Lung (tissue), 12 donors: ENCODE results near the gene YTHDF1. TPM values are rescaled to one million over a fixed set of nuclear protein-coding genes. Genes with fewer than 3 reads are reported as not detected.

Experiments used
- ATAC-seq: fragments of 200-7000 bp; cut with Tn5 transposase; one replicate; pipeline ENCODE4 v1.9.1; 2020; ENCODE audit warnings: moderate number of reproducible peaks; ENCODE audit not compliant: insufficient read depth, low FRiP score
- DNase-seq, 3 donors: peaks; one replicate each; pipeline ENCODE4 v3.0.0-alpha.2; 2013 to 2017
- H3K27ac ChIP-seq, 2 donors: one replicate each; pipeline ENCODE4 v1.5.1; 2013; ENCODE audit warnings: mild to moderate bottlenecking in 2 of 2, moderate library complexity in 2 of 2, control low read depth in 1 of 2, inconsistent platforms in 1 of 2, low read depth in 1 of 2, low read length in 1 of 2
- H3K27me3 ChIP-seq, 3 donors: one replicate each; pipeline ENCODE4 v1.5.1; 2013; ENCODE audit warnings: low read length in 2 of 3; ENCODE audit not compliant: control insufficient read depth in 3 of 3, insufficient read depth in 3 of 3
- H3K36me3 ChIP-seq, 4 donors: one replicate each; pipeline ENCODE4 v1.5.1; 2013; ENCODE audit warnings: low read length in 4 of 4, mild to moderate bottlenecking in 1 of 4, moderate library complexity in 1 of 4; ENCODE audit not compliant: control insufficient read depth in 4 of 4, insufficient read depth in 4 of 4
- H3K4me1 ChIP-seq, 5 donors: one replicate each; pipeline ENCODE4 v1.5.1; 2013; ENCODE audit warnings: low read length in 5 of 5, mild to moderate bottlenecking in 2 of 5, moderate library complexity in 1 of 5; ENCODE audit not compliant: control insufficient read depth in 5 of 5, insufficient read depth in 5 of 5
- H3K4me3 ChIP-seq: one replicate; pipeline ENCODE4 v1.5.1; 2013; ENCODE audit warnings: mild to moderate bottlenecking, control low read depth, moderate library complexity
- H3K9ac ChIP-seq, 2 donors: one replicate each; pipeline ENCODE4 v1.5.1; 2013; ENCODE audit warnings: low read length in 2 of 2, control low read depth in 1 of 2; ENCODE audit not compliant: insufficient read depth in 1 of 2
- H3K9me3 ChIP-seq, 4 donors: one replicate each; pipeline ENCODE4 v1.5.1; 2013; ENCODE audit warnings: low read length in 3 of 4, mild to moderate bottlenecking in 1 of 4, moderate library complexity in 1 of 4; ENCODE audit not compliant: control insufficient read depth in 4 of 4, insufficient read depth in 3 of 4
- CTCF ChIP-seq: IDR thresholded peaks from 2 replicates; pipeline ENCODE4 v1.5.1; 2012; ENCODE audit warnings: mild to moderate bottlenecking; ENCODE audit errors: control extremely low read depth, extremely low read depth
- WGBS, 2 donors: extraction: QIAGEN DNeasy Blood & Tissue Kit; methylation state at CpG; one replicate each; pipeline ENCODE4 v1.1.7; 2013; 5-methylcytosine and 5-hydroxymethylcytosine counted together
- polyA plus RNA-seq, 2 donors: library from polyadenylated mRNA; stranded (reverse); fragments of 200-250 nt; gene quantifications; one replicate each; pipeline ENCODE4 v1.2.1, GENCODE V29; 2013
- total RNA-seq, 2 donors: library from RNA; depleted of rRNA in 1 of 2; stranded (reverse); fragments of >200 nt in 1 of 2; gene quantifications; one replicate each; pipeline ENCODE4 v1.2.1, GENCODE V29; 2014 to 2021
- donor health status: control.
- donor health status: control.
- donor health status: Bipolar disorder and iron deficiency.
- donor health status: healthy.
- donor health status: DM: yes; HTN: yes; CAD: no.

Gene YTHDF1
- total and polyA plus RNA-seq, 4 donors = 21.9 to 33.8 (median 24.1) TPM

- ATAC-seq (no peak), DNase-seq (no peak)
- TF ChIP-seq CTCF = no peak
- peaks cover 13 to 71% (median 41%) of the 10 kb centered on the region in 4 donors for H3K36me3 ChIP-seq
- H3K4me3 ChIP-seq = no peak overlapping the region
- H3K4me1 ChIP-seq = peaks cover 0 to 2% (median 0%) of the 10 kb centered on the region in 5 donors
- WGBS, 2 donors = 91 to 94% methylated on average over 11 of the region's 11 CpGs
- H3K9ac ChIP-seq = no peak overlapping the region
- H3K9me3 ChIP-seq = no peaks in the 10 kb centered on the region
- H3K27ac ChIP-seq = no peak overlapping the region
- no peaks in the 10 kb centered on the region for H3K27me3 ChIP-seq
Measured at GRCh38 chr20:63206878-63207277, 9.1 kb downstream of the YTHDF1 start.

GRCh38 chr20:63205896-63206295 lies 10.0 kb downstream of the YTHDF1 start:
- DNase-seq = no peak
- no peaks in the 10 kb centered on the region for H3K27me3 ChIP-seq
- H3K36me3 ChIP-seq = peaks cover 19 to 68% (median 42%) of the 10 kb centered on the region in 4 donors
- no peak for ATAC-seq
- peaks cover 0 to 2% (median 0%) of the 10 kb centered on the region in 5 donors for H3K4me1 ChIP-seq
- no peak for TF ChIP-seq CTCF
- no peak overlapping the region for H3K27ac ChIP-seq
- no peak overlapping the region for H3K4me3 ChIP-seq
- WGBS, 2 donors = 83 to 85% methylated on average over 10 of the region's 10 CpGs
- H3K9ac ChIP-seq = no peak overlapping the region
- H3K9me3 ChIP-seq = no peaks in the 10 kb centered on the region

GRCh38 chr20:63204362-63204761 lies 11.6 kb downstream of the YTHDF1 start:
- 93% methylated on average over 5 of the region's 5 CpGs for WGBS, 2 donors
- H3K36me3 ChIP-seq = peaks cover 19 to 60% (median 37%) of the 10 kb centered on the region in 4 donors
- ATAC-seq = no peak

More at GRCh38 chr20:63204362-63204761, 11.6 kb downstream of the YTHDF1 start:
- TF ChIP-seq CTCF = no peak
- no peak for DNase-seq
- H3K4me3 ChIP-seq = no peak overlapping the region
- H3K9me3 ChIP-seq = no peaks in the 10 kb centered on the region
- no peak overlapping the region for H3K9ac ChIP-seq
- H3K4me1 ChIP-seq = no peaks in the 10 kb centered on the region
- no peaks in the 10 kb centered on the region for H3K27me3 ChIP-seq
- H3K27ac ChIP-seq = no peak overlapping the region
